B cell (primary cell): ENCODE results near the gene VPS37C.

Experiments used
- CTCF ChIP-seq: fragments of 200-600 bp; IDR thresholded peaks from one replicate; pipeline ENCODE4 v1.8.0; 2022; ENCODE audit warnings: antibody characterized with exemption, mild to moderate bottlenecking
- EZH2 ChIP-seq: IDR thresholded peaks from 2 replicates; pipeline ENCODE4 v1.6.1; 2012; ENCODE audit warnings: borderline replicate concordance, low read depth, mild to moderate bottlenecking, moderate library complexity, low read length; ENCODE audit not compliant: insufficient read depth, poor library complexity, severe bottlenecking

- no peak for TF ChIP-seq CTCF
- TF ChIP-seq EZH2, result no peak
Observed at GRCh38 chr11:61089806-61090491, 71.3 kb downstream of the VPS37C start.
